ENCODE measurements around the gene PSORS1C1.

PSORS1C1 gene

DNA sequence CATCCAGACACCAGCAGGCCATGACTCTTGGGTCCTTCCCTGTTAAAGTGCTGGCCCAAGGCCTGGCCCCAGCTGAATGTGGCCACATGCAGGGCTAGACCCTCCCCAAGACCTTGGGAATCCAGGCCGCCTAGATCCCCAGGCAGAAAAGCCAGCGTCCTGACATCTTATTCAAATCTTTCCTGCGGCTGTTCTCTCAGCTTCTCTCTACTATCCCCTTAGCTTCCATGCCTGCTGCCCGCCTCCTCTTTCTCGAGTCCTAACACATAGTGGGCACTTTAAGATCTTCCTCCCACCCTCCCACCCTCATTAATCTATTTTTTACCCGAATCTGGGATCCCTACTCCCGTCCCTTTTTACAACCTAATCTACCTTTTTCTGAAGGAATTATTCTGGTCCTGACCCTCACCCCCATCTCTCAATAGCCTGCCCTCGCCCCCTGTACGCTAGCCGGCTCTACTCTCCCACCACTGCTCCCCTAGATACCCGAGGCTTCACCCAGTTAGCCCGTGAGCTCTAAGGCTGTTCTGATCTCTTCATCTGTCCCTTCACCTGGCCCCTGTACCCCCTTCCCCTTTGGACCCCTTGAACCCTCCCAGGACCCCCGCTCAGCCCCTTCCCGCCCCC, 43.0 kb downstream of the PSORS1C1 start, which contains the start of gene CCHCR1:
TSS of gene CCHCR1 (minus strand) at position 290 of the 627 bp plus-strand sequence. CDS start at position 88, 202 bp downstream.
- peak within 1 kb of the TSS; percentile 84 for H3K4me3 ChIP-seq (ENCODE audit: low read depth, low read length)
- CTCF ChIA-PET, result interaction anchor here (0.7 to 4.2 kb wide), 8 partner anchors 12 to 70 kb away, joined by 3 to 24 read pairs (median 8); partner anchors contain the start of gene PSORS1C2
- TF ChIP-seq, protein P1, sequence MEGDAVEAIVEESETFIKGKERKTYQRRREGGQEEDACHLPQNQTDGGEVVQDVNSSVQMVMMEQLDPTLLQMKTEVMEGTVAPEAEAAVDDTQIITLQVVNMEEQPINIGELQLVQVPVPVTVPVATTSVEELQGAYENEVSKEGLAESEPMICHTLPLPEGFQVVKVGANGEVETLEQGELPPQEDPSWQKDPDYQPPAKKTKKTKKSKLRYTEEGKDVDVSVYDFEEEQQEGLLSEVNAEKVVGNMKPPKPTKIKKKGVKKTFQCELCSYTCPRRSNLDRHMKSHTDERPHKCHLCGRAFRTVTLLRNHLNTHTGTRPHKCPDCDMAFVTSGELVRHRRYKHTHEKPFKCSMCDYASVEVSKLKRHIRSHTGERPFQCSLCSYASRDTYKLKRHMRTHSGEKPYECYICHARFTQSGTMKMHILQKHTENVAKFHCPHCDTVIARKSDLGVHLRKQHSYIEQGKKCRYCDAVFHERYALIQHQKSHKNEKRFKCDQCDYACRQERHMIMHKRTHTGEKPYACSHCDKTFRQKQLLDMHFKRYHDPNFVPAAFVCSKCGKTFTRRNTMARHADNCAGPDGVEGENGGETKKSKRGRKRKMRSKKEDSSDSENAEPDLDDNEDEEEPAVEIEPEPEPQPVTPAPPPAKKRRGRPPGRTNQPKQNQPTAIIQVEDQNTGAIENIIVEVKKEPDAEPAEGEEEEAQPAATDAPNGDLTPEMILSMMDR (IDR thresholded peaks at IDR 0.05; ENCODE audit: insufficient read depth, low read length, missing control alignments), result no peak
- no peak for DNase-seq (ENCODE audit: low read depth, low spot score)
- POLR2A ChIA-PET, result interaction anchor here (0.7 to 2.2 kb wide), 4 partner anchors 12 to 150 kb away, joined by 3 to 8 read pairs (median 4); no protein-coding TSS in a partner anchor

DNA sequence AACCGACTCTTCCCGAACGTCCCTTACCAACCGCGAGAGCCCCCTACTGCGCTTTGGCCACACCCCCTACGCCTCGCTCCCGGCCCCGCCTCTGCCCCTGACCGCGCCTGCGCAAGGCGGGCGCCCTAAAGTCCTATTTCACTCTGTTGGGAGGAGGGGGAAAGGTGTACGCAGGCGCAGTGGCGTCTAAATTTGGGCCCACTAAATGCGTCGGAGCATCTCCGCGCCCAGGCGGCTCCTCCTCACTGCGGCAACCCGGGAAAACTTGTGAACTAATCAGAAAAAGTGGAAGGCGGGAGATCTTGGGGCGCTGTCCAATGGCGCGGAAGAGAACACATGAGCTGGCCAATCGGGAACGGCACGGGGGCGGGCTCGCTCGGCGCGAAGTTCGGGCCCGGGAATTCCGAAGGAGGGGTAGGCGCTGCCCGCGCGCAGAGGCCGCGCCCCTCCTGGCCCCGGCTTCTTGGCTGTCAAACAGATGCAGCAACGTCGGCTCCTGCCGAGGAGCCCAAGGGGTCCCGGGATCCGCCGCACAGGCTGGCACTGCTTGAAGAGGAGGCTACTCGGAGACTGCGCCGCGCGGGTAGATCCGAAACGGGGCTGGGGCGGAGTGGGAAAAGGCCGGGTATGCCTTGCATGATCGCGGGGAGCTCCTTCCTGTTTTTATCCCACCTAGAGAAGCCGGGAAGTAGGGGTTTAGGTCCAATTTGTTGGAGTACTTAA, 43.7 kb downstream of the PSORS1C1 start, which contains the start of gene TCF19:
TSS of gene TCF19 (plus strand) at position 450 of the 723 bp plus-strand sequence. CDS start 881 bp downstream, outside the sequence.
- POLR2A ChIA-PET, result interaction anchor here (0.7 to 2.2 kb wide), 6 partner anchors 11 to 151 kb away, joined by 3 to 8 read pairs (median 4); no protein-coding TSS in a partner anchor
- DNase-seq (ENCODE audit: low read depth, low spot score), result peak; percentile 91
- TF ChIP-seq, protein P1 (IDR thresholded peaks at IDR 0.05; ENCODE audit: insufficient read depth, low read length, missing control alignments), result no peak
- CTCF ChIA-PET, result interaction anchor here (0.9 to 4.2 kb wide), 13 partner anchors 9 to 244 kb away, joined by 3 to 24 read pairs (median 5); partner anchors contain the start of gene PSORS1C2
- H3K4me3 ChIP-seq (ENCODE audit: low read depth, low read length), result peak within 1 kb of the TSS; percentile 84

DNA sequence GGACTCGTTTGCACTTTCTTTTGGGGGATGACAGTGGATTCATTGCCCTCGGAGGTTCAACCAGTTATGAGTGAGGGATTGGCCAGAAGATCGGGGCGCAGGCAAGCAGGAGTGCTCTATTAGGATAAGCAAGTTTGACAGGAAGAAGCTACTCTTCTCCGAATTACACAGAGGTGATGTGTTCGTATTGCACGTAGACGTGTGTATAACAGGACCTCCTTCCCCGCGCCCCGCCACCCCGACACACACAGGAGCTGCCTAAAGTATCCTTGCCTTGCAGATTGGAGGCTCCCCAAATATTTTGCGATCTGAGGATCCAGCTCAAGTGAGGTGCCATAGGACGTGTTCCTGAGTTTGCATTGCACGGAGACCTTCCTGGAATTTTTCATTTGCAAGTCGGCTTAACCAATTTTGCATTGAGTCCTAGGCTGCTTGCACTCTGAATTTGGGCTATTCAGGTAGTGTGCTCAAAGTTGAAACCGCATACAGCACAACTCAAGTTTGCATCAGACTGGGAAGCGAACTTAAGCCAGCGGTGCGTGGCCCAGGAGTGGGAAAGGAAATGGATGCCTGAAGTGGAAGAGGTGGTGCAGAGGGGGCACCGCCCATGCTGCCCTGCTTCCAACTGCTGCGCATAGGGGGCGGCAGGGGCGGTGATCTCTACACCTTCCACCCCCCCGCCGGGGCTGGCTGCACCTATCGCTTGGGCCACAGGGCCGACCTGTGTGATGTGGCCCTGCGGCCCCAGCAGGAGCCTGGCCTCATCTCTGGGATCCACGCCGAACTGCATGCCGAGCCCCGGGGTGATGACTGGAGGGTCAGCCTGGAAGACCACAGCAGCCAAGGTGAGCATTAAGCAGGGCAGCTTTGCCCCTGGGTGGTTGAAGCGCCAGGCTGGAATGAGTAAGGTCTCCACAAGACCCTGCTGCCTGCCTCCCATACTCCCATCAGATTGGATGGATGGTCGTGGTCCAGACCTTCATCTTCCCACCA, 44.6 kb downstream of the PSORS1C1 start:
- H3K4me3 ChIP-seq (ENCODE audit: low read depth, low read length), result peak overlapping the region; percentile 78
- no peak for DNase-seq (ENCODE audit: low read depth, low spot score)
- CTCF ChIA-PET, result interaction anchor here (0.9 to 4.2 kb wide), 13 partner anchors 9 to 243 kb away, joined by 3 to 24 read pairs (median 5); partner anchors contain the start of gene PSORS1C2
- TF ChIP-seq, protein P1 (IDR thresholded peaks at IDR 0.05; ENCODE audit: insufficient read depth, low read length, missing control alignments), result peak; percentile 14
- POLR2A ChIA-PET, result interaction anchor here (0.7 to 2.2 kb wide), 5 partner anchors 10 to 34 kb away, joined by 3 to 8 read pairs (median 4); no protein-coding TSS in a partner anchor

DNA sequence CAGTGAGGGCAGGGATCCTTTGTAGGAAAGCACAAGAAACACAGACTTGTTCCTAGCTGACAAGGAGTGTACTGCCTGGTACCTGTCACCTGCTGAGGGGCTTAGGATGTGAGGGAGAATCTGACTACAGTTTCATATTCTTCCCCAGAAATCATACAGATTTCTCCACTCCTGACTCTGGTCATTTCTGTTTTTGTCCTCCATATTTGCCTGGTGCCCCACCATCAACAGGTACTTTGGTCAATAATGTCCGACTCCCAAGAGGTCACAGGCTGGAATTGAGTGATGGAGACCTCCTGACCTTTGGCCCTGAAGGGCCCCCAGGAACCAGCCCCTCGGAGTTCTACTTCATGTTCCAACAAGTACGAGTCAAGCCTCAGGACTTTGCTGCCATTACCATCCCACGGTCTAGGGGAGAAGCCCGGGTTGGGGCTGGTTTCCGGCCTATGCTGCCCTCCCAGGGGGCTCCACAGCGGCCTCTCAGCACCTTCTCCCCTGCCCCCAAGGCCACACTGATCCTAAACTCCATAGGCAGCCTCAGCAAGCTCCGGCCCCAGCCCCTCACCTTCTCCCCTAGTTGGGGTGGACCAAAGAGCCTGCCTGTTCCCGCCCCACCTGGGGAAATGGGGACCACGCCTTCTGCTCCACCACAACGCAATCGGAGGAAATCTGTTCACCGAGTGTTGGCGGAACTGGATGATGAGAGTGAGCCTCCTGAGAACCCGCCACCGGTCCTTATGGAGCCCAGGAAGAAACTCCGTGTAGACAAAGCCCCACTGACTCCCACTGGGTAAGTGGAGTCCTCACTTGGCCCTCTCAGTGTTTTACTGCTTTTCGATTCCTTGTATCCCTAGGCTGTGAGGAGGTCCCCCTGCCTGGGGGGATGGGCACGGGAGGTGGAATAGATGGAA, 46.9 kb downstream of the PSORS1C1 start:
- TF ChIP-seq, protein P1 (IDR thresholded peaks at IDR 0.05; ENCODE audit: insufficient read depth, low read length, missing control alignments), result no peak
- DNase-seq (ENCODE audit: low read depth, low spot score), result no peak
- ChIA-PET POLR2A (no interaction called here), CTCF (interaction anchor here (1.6 kb wide), 1 partner anchor 14 kb away, joined by 6 read pairs; no protein-coding TSS in a partner anchor)
- H3K4me3 ChIP-seq (ENCODE audit: low read depth, low read length), result no peak overlapping the region

Measured in AG04449 (cell line).